VCaP (cell line): ENCODE measurements around the gene PIEZO2.

ENCODE experiments used
- H3K27ac ChIP-seq: fragments of 450-650 bp; 2 replicates; pipeline ENCODE4 v1.5.1; 2017
- TF ChIP-seq, protein P1 (sequence below): fragments of 450-650 bp; conservative IDR thresholded peaks from 2 replicates; pipeline ENCODE4 v1.5.1; 2017; ENCODE audit warnings: mild to moderate bottlenecking, moderate library complexity

Gene PIEZO2

DNA sequence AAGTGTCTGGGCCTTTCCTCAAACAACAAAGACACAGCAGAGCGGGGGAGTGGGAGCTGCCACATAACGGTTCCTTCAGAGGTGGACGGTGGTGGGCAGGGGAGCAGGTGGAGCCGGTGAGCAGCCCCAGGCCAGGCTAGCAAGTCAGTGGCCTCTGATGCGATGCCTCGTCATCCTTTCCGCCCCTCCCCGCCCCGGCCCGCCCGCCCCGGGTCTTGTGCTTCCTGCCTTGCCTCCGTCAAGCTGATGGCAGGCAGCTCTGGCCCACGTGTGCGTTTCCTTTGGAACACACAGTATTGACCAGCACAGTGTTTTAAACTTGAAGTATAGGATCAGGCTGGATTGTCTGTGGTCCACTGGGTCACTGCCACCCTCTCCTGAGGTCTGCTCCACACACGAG is 38.9 kb downstream of the PIEZO2 start:
- TF ChIP-seq, protein P1, sequence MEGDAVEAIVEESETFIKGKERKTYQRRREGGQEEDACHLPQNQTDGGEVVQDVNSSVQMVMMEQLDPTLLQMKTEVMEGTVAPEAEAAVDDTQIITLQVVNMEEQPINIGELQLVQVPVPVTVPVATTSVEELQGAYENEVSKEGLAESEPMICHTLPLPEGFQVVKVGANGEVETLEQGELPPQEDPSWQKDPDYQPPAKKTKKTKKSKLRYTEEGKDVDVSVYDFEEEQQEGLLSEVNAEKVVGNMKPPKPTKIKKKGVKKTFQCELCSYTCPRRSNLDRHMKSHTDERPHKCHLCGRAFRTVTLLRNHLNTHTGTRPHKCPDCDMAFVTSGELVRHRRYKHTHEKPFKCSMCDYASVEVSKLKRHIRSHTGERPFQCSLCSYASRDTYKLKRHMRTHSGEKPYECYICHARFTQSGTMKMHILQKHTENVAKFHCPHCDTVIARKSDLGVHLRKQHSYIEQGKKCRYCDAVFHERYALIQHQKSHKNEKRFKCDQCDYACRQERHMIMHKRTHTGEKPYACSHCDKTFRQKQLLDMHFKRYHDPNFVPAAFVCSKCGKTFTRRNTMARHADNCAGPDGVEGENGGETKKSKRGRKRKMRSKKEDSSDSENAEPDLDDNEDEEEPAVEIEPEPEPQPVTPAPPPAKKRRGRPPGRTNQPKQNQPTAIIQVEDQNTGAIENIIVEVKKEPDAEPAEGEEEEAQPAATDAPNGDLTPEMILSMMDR = no peak
- no peak overlapping the region for H3K27ac ChIP-seq

DNA sequence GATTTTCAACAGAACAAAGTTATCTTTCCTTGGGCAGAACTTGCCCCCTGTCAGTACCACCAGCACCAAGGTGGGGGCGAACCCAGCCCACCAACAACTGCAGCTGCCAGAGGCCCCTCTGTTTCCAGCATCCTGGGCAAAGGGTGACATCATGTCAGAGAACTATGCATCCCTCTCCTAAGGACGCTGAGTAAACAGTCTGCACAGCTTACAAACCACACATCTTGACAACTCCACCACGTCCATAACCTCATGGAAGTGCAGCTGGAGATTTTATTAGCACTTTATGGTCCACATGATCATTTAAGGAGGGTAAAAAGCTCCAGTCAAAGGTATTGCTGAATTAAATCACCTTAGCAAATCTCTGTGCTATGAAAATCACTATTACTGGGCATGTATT is 40.4 kb downstream of the PIEZO2 start:
- H3K27ac ChIP-seq = no peak overlapping the region
- TF ChIP-seq, protein P1 = no peak

DNA sequence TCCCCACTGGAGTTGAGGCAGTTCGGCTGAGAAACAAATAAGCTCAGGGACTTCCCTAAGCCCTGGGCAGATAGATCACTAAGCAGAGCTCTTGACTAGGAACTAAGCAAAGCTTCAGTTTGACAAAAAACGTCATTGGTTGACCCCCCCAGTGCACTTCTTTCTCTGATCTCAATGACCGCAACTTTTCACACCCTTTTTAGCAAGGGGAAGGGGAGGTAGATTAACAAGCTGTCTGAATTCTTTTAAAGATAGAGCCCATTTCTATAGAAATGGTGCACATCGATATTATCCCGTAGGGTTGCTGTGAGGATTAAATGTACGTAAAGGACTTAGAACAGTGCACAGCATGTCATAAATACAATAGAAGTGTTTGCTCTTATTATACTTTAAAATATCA is 42.5 kb downstream of the PIEZO2 start:
- TF ChIP-seq, protein P1 = no peak
- H3K27ac ChIP-seq = no peak overlapping the region

DNA sequence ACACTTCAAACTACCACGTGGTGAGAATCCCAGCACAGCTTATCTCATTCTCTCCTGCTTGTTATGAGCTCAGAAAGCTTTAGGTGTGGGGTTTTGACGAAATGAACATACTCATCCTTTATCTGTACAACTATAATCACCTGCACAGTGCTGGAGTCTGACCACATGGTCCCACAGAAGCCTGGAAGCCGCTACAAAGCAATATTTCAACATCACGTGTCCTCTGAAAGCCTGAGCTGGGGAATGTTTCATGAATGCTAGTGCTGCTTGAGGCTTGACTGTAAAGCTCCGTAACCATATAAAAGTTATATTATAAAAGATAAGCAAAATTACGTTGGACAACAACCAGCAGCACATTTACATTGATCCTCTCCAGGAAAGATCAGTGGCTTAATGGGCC is 43.9 kb downstream of the PIEZO2 start:
- TF ChIP-seq, protein P1 = no peak
- H3K27ac ChIP-seq = no peak overlapping the region

DNA sequence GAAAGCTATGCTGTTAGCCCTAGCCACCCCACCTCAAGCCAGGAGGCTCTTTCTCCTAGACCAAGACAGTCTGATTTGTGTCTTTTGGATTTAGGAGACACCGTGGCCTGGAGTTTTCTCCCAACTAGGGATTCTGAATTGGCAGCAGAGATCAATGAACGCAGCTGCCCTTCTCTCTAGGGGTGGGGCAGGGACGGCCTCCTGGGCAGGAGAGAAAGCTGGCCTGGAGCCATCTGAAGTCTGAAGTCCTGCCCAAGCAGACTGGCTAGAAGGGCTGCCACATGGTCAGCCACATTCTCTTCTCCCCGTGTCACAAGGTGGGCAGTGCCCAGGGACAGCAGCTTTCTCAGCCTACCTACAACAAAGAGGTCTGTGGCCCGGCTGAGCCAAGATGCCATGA is 45.1 kb downstream of the PIEZO2 start:
- TF ChIP-seq, protein P1 = no peak
- H3K27ac ChIP-seq = no peak overlapping the region

DNA sequence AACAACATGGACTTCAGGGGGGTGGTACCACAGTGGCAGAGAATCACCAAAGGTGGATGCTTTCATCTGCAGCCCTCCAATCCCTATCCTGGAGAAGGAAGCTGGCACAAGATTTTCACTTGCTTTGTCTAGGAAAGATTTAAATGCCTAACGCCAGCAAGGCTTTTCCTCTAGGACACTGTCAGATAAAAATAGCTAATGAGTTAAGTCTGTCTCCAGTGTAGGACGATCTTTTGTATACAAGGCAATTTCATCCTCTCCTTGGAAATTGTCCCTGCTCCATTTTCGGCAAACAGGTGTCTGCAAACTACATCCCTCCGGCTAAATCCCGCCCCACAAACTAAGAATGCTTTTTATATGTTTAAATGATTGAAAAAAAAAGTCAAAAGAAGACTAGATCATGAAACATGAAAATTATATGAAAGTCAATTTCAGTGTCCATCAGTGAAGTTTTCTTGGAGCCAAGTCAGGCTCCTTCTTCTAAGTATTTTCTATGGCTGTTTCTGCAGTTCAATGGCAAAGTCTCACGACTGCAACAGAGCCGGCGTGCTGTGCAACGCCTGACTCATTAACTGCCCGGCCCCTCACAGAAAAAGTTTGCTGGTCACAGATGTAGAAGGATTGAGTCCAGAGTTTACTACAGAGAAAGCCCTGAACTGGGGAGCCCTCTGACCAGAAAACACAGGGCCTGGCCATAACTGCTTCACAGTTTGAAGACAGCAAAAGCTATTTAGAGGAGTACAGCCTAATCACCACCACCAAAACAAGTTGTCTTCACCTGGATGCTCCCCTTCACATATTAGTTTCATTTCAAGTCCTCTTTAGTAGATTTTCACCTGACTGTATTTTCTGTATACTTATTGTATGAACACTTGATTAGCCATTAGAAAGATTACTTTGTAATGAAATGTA is 52.3 kb downstream of the PIEZO2 start:
- H3K27ac ChIP-seq = no peak overlapping the region
- TF ChIP-seq, protein P1 = no peak

DNA sequence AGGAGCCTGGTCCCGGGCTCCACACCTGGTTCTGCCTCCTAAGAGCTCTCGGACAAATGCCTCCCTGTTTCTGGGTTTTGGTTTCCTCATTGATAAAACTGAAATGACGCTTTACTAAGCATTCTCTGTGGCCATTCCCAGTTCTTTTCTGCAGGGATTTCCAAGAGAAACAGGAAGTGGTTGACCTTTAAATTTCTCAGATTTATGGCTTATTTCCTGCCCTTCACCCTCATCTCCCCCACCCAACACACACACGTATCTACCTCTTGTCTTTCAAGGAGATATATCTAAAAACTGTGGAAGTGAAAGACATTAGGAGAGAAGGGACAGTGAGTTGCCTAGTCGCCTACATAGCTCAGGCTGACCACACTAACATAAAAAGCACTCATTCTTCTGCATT is 53.0 kb downstream of the PIEZO2 start:
- H3K27ac ChIP-seq = no peak overlapping the region
- TF ChIP-seq, protein P1 = no peak
